Stimulated activated CD8-positive, alpha-beta memory T cell treated with anti-CD3 and anti-CD28 coated beads, Interleukin-7, amount 100 ng/mL, for 24 hours (primary cell): ENCODE results near the gene BFSP2.
"Not testable (repeated sequence)": the region's sequence is repeated elsewhere in the genome, so short reads cannot be mapped to it uniquely, and the experiment has no call there.

Experiments
- DNase-seq: peaks from one replicate; pipeline ENCODE4 v3.0.0-alpha.2; 2020; ENCODE audit warnings: low read depth

BFSP2 gene

GRCh38 chr3:133521946-133522345 lies 122.1 kb downstream of the BFSP2 start:
- no peak for DNase-seq

GRCh38 chr3:133523758-133524157 lies 123.9 kb downstream of the BFSP2 start:
- not testable (repeated sequence) for DNase-seq
